SU-DHL-6 (cell line): ENCODE results near the gene LPAR1.

Experiments used
- H2AFZ ChIP-seq: fragments of 200-600 bp; sonication (generic); 2 replicates; pipeline ENCODE4 v1.6.1; 2014; ENCODE audit warnings: low read depth, mild to moderate bottlenecking, moderate library complexity, mixed read lengths, antibody characterized with exemption, low read length; ENCODE audit not compliant: severe bottlenecking
- H3F3A ChIP-seq: fragments of 200-600 bp; shearing (Covaris generic); 2 replicates; pipeline ENCODE4 v1.6.0; 2016; ENCODE audit warnings: antibody characterized with exemption, mild to moderate bottlenecking; ENCODE audit not compliant: insufficient read depth
- H3K27ac ChIP-seq: fragments of 200-600 bp; sonication (generic); 2 replicates; pipeline ENCODE4 v1.5.1; 2016; ENCODE audit warnings: low read depth, mild to moderate bottlenecking, low read length, moderate library complexity, mixed read lengths
- H3K27me3 ChIP-seq: fragments of 200-600 bp; sonication (generic), shearing (Covaris generic); 2 replicates; pipeline ENCODE4 v1.6.0; 2014; ENCODE audit warnings: mild to moderate bottlenecking, low read length
- H3K36me3 ChIP-seq: fragments of 200-600 bp; sonication (generic); 2 replicates; pipeline ENCODE4 v1.6.1; 2014; ENCODE audit warnings: mild to moderate bottlenecking, low read length, mixed read lengths
- H3K4me2 ChIP-seq: fragments of 300-600, 200-600 bp; shearing (Covaris generic), sonication (generic); 2 replicates; pipeline ENCODE4 v1.6.0; 2014; ENCODE audit warnings: low read length, low read depth, mild to moderate bottlenecking; ENCODE audit not compliant: poor library complexity, severe bottlenecking
- H3K4me3 ChIP-seq: fragments of 200-600 bp; sonication (generic); 2 replicates; pipeline ENCODE4 v1.5.1; 2014; ENCODE audit warnings: antibody characterized with exemption, low read length, mild to moderate bottlenecking, mixed read lengths; ENCODE audit not compliant: insufficient read depth, poor library complexity, severe bottlenecking
- H3K79me2 ChIP-seq: fragments of 200-600 bp; sonication (generic); 2 replicates; pipeline ENCODE4 v1.6.1; 2014; ENCODE audit warnings: mild to moderate bottlenecking, low read length, moderate library complexity; ENCODE audit not compliant: insufficient read depth
- H3K9ac ChIP-seq: fragments of 200-600 bp; sonication (generic); 2 replicates; pipeline ENCODE4 v1.7.0; 2014; ENCODE audit warnings: mild to moderate bottlenecking, low read length
- H3K9me2 ChIP-seq: fragments of 200-600 bp; sonication (generic); replicated peaks from 2 replicates; pipeline ENCODE4 v1.6.1; 2014; ENCODE audit warnings: low read length; ENCODE audit not compliant: insufficient read depth
- H3K9me3 ChIP-seq: fragments of 200-600 bp; sonication (generic); 2 replicates; pipeline ENCODE4 v1.6.1; 2014; ENCODE audit warnings: low read length, mixed read lengths; ENCODE audit not compliant: insufficient read depth
- H4K20me1 ChIP-seq: fragments of 200-600 bp; sonication (generic); 2 replicates; pipeline ENCODE4 v1.6.1; 2014; ENCODE audit warnings: low read depth, mild to moderate bottlenecking, antibody characterized with exemption, low read length, moderate library complexity, mixed read lengths
- CTCF ChIP-seq: fragments of 200-600 bp; sonication (generic); IDR thresholded peaks from one replicate; pipeline ENCODE4 v1.5.1; 2017; ENCODE audit warnings: antibody characterized with exemption, mild to moderate bottlenecking, low read length, moderate library complexity; ENCODE audit not compliant: insufficient read depth, poor library complexity, severe bottlenecking
- EZH2phosphoT487 ChIP-seq: fragments of 200-600 bp; sonication (generic), shearing (Covaris generic); conservative IDR thresholded peaks from 2 replicates; pipeline ENCODE4 v1.6.1; 2018; ENCODE audit warnings: mild to moderate bottlenecking, antibody characterized with exemption, low read length, moderate library complexity, mixed read lengths

LPAR1 gene

GRCh38 chr9:110912419-110913291 lies 125.6 kb downstream of the LPAR1 start:
- Histone ChIP-seq H3K27ac (no peak overlapping the region), H3K9ac (no peak overlapping the region), H3K27me3 (no peaks in the 10 kb centered on the region), H3F3A (no peaks in the 10 kb centered on the region), H4K20me1 (no peaks in the 10 kb centered on the region), H2AFZ (no peak overlapping the region), H3K36me3 (no peaks in the 10 kb centered on the region), H3K9me3 (no peaks in the 10 kb centered on the region), H3K9me2 (no peaks in the 10 kb centered on the region), H3K79me2 (no peaks in the 10 kb centered on the region), H3K4me2 (no peak overlapping the region), H3K4me3 (no peak overlapping the region)
- TF ChIP-seq EZH2phosphoT487: no peak
- no peak for TF ChIP-seq CTCF

- Histone ChIP-seq H4K20me1 (no peaks in the 10 kb centered on the region), H3F3A (no peaks in the 10 kb centered on the region), H3K27me3 (no peaks in the 10 kb centered on the region), H3K27ac (no peak overlapping the region), H3K4me3 (no peak overlapping the region), H3K9me2 (no peaks in the 10 kb centered on the region), H3K4me2 (no peak overlapping the region), H3K9ac (no peak overlapping the region), H3K79me2 (no peaks in the 10 kb centered on the region), H2AFZ (no peak overlapping the region), H3K9me3 (no peaks in the 10 kb centered on the region), H3K36me3 (no peaks in the 10 kb centered on the region)
- TF ChIP-seq EZH2phosphoT487 (no peak), CTCF (no peak)
Observed at GRCh38 chr9:110911659-110912418, 126.4 kb downstream of the LPAR1 start.

- Histone ChIP-seq H3K4me2 (no peak overlapping the region), H3F3A (no peaks in the 10 kb centered on the region)
Observed at GRCh38 chr9:110908894-110909293, 129.4 kb downstream of the LPAR1 start.

More at GRCh38 chr9:110908894-110909293, 129.4 kb downstream of the LPAR1 start:
- Histone ChIP-seq H3K9ac (no peak overlapping the region), H3K9me3 (no peaks in the 10 kb centered on the region), H3K4me3 (no peak overlapping the region), H3K9me2 (no peaks in the 10 kb centered on the region), H4K20me1 (no peaks in the 10 kb centered on the region), H2AFZ (no peak overlapping the region), H3K27me3 (no peaks in the 10 kb centered on the region), H3K79me2 (no peaks in the 10 kb centered on the region), H3K36me3 (no peaks in the 10 kb centered on the region), H3K27ac (no peak overlapping the region)
- no peak for TF ChIP-seq EZH2phosphoT487
- TF ChIP-seq CTCF: no peak
